NCI-H2171 (cell line): ENCODE results near the gene HEPN1.
"Not testable (repeated sequence)": the region's sequence is repeated elsewhere in the genome, so short reads cannot be mapped to it uniquely, and the experiment has no call there.

Source experiments
- DNase-seq: peaks from one replicate; lab custom pipeline; 2025; lab: John Stamatoyannopoulos, UW

The HEPN1 gene

GRCh38 chr11:124942466-124943253 is 23.6 kb downstream of the HEPN1 start:
- no peak for DNase-seq

- no peak for DNase-seq
These were observed 24.2 kb downstream of the HEPN1 start for GRCh38 chr11:124943254-124943616.

- no peak for DNase-seq
These were observed 24.7 kb downstream of the HEPN1 start for GRCh38 chr11:124943741-124944140.

GRCh38 chr11:124944565-124944964 is 25.5 kb downstream of the HEPN1 start:
- DNase-seq = no peak

GRCh38 chr11:124945826-124946225 is 26.8 kb downstream of the HEPN1 start:
- no peak for DNase-seq

GRCh38 chr11:124946735-124947141 is 27.7 kb downstream of the HEPN1 start:
- no peak for DNase-seq

- no peak for DNase-seq
These were observed 31.7 kb downstream of the HEPN1 start for GRCh38 chr11:124950601-124951330.

- DNase-seq = no peak
These were observed 32.3 kb downstream of the HEPN1 start for GRCh38 chr11:124951341-124951740.

GRCh38 chr11:124953753-124954589 is 34.9 kb downstream of the HEPN1 start, which contains the start of gene CCDC15:
TSS of gene CCDC15 (plus strand) at chr11:124954202. CDS start at chr11:124954733, 531 bp downstream.
- DNase-seq = peak; percentile 90

GRCh38 chr11:124954590-124954955 is 35.5 kb downstream of the HEPN1 start:
- DNase-seq = no peak

- no peak for DNase-seq
These were observed 36.0 kb downstream of the HEPN1 start for GRCh38 chr11:124955035-124955434.

- DNase-seq = peak; percentile 37
These were observed 43.0 kb downstream of the HEPN1 start for GRCh38 chr11:124961972-124962609.

GRCh38 chr11:124968197-124968596 is 49.1 kb downstream of the HEPN1 start:
- not testable (repeated sequence) for DNase-seq
